ENCODE measurements around the gene TRAF3IP1. TPM values are rescaled to one million over a fixed set of nuclear protein-coding genes. Genes with fewer than 3 reads are reported as not detected.

TRAF3IP1 gene
- total RNA-seq, 4 donors from 2014 or later: 11.6 to 17.4 (median 15.7) TPM

GRCh38 chr2:238381341-238382115 is 61.2 kb downstream of the TRAF3IP1 start:
- H3K27me3 ChIP-seq: no peaks in the 10 kb centered on the region

DNA sequence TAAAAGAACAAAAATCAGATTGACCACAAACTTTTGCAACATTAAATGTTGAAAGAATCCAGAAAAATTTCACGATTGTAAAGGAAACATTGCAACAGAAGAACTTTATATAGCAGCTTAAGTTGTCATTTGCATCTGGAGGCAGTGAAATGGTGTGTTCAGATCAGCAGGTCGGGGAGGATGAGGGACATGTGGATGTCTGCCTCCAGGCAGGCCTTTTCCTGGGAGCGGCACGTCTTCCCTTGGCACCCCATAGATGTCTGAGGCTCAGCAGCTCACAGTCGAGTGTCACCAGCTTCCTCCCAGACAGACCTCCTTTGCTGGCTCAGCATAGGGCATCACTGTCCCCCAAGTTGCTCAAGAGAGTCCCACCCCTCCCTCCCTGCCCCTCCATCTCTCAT is 62.1 kb downstream of the TRAF3IP1 start:
- TF ChIP-seq POLR2A (IDR thresholded peaks at IDR 0.05): no peak
- DNase-seq (ENCODE audit: low spot score in 2 of 2): no peak
- Histone ChIP-seq H3K27ac (no peak overlapping the region), H3K36me3 (peaks cover 0 to 28% (median 0%) of the 10 kb centered on the region in 3 donors), H3K27me3 (no peaks in the 10 kb centered on the region), H3K4me1 (no peaks in the 10 kb centered on the region), H3K9me3 (no peaks in the 10 kb centered on the region), H3K4me3 (no peak overlapping the region)
- 76 to 88% methylated on average over 5 of the region's 5 CpGs for WGBS, 2 donors

More at GRCh38 chr2:238381341-238382115, 61.2 kb downstream of the TRAF3IP1 start:
- Histone ChIP-seq H3K36me3 (peaks cover 0 to 28% (median 0%) of the 10 kb centered on the region in 3 donors), H3K27ac (no peak overlapping the region), H3K4me1 (no peaks in the 10 kb centered on the region), H3K9me3 (no peaks in the 10 kb centered on the region), H3K4me3 (no peak overlapping the region)
- no peak for DNase-seq (ENCODE audit: low spot score in 2 of 2)
- 89 to 91% methylated on average over 16 of the region's 16 CpGs for WGBS, 2 donors
- TF ChIP-seq EP300 (IDR thresholded peaks at IDR 0.05) (no peak), CTCF (IDR thresholded peaks at IDR 0.05) (no peak), POLR2A (IDR thresholded peaks at IDR 0.05) (no peak)

DNA sequence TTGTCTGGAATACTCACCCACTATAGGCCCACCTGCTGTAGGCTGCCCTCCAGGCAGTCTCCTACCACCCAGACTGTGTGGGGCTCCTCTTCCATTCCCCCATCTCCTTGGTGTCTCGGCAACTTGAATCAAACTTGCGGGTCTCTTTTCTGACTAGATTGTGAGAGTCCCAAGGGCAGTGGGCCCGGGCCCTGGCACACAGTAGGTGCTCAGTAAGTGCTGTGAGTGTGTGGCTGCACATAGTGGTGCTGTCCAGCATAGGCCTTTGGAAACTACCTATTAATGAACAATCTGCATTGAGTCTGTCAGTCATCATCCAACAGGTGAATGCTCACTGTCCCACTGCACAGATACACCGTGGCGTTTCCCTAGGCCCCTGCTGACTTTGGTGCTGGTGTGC is 62.8 kb downstream of the TRAF3IP1 start:
- no peak overlapping the region for H3K27ac ChIP-seq
- no peak for DNase-seq (ENCODE audit: low spot score in 2 of 2)
- no peaks in the 10 kb centered on the region for H3K27me3 ChIP-seq
- peaks cover 0 to 28% (median 0%) of the 10 kb centered on the region in 3 donors for H3K36me3 ChIP-seq
- no peak overlapping the region for H3K4me3 ChIP-seq
- no peaks in the 10 kb centered on the region for H3K4me1 ChIP-seq
- no peak for TF ChIP-seq POLR2A (IDR thresholded peaks at IDR 0.05)
- no peak for TF ChIP-seq EP300 (IDR thresholded peaks at IDR 0.05)
- TF ChIP-seq CTCF (IDR thresholded peaks at IDR 0.05): no peak
- 99 to 100% methylated on average over 5 of the region's 5 CpGs for WGBS, 2 donors
- no peaks in the 10 kb centered on the region for H3K9me3 ChIP-seq

DNA sequence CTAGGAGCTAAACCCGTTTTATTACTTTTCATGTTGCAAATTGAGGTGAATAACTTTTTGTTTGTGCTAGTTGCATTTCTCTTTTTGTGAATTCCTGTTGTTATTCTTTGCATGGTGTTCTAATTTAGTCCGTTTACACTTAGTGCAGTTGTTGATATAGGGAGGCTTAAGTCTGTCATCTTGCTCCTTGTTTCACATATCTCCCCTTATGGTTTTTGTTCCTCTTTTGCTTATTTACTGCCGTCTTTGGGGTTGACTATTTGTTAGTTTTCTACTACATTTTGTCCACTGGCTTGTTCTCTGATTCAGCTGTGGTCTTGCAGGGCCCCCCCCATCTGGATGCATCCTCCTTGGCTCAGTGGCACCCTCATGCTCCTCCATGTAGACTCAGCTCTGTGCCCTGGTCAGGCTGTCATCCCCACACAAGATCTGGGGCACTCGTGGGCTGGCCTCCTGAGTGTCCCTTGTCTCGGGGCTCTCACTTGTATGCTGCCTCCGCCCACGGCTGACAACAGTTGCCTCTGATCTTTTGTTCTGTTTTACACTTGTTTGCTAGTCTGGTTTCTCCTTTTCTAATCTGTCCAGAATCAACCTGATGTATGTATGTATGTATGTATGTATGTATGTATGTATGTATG is 63.5 kb downstream of the TRAF3IP1 start:
- TF ChIP-seq EP300 (IDR thresholded peaks at IDR 0.05) (no peak), POLR2A (IDR thresholded peaks at IDR 0.05) (no peak), CTCF (IDR thresholded peaks at IDR 0.05) (no peak)
- Histone ChIP-seq H3K27me3 (no peaks in the 10 kb centered on the region), H3K27ac (no peak overlapping the region), H3K9me3 (no peaks in the 10 kb centered on the region), H3K4me1 (peaks cover 0 to under 1% (median 0%) of the 10 kb centered on the region in 4 donors), H3K4me3 (no peak overlapping the region), H3K36me3 (peaks cover 0 to 32% (median 0%) of the 10 kb centered on the region in 3 donors)
- DNase-seq (ENCODE audit: low spot score in 2 of 2): no peak
- 86 to 88% methylated on average over 7 of the region's 7 CpGs for WGBS, 2 donors

GRCh38 chr2:238387332-238387731 is 67.0 kb downstream of the TRAF3IP1 start:
- WGBS, 2 donors: 35 to 36% methylated on average over 4 of the region's 4 CpGs
- Histone ChIP-seq H3K27me3 (no peaks in the 10 kb centered on the region), H3K36me3 (peaks cover 0 to 21% (median 0%) of the 10 kb centered on the region in 3 donors), H3K4me3 (no peak overlapping the region), H3K27ac (no peak overlapping the region), H3K9me3 (no peaks in the 10 kb centered on the region), H3K4me1 (peaks cover 0 to 2% (median 0%) of the 10 kb centered on the region in 4 donors)
- DNase-seq (ENCODE audit: low spot score in 2 of 2): no peak
- TF ChIP-seq EP300 (IDR thresholded peaks at IDR 0.05): no peak

GRCh38 chr2:238388794-238389193 is 68.5 kb downstream of the TRAF3IP1 start:
- H3K27me3 ChIP-seq: no peaks in the 10 kb centered on the region
- H3K9me3 ChIP-seq: no peaks in the 10 kb centered on the region
- peaks cover 0 to 2% (median 0%) of the 10 kb centered on the region in 4 donors for H3K4me1 ChIP-seq
- no peak for DNase-seq (ENCODE audit: low spot score in 2 of 2)
- H3K36me3 ChIP-seq: peaks cover 0 to 10% (median 0%) of the 10 kb centered on the region in 3 donors
- no peak for TF ChIP-seq EP300 (IDR thresholded peaks at IDR 0.05)
- no peak for TF ChIP-seq CTCF (IDR thresholded peaks at IDR 0.05)
- no peak for TF ChIP-seq POLR2A (IDR thresholded peaks at IDR 0.05)
- H3K27ac ChIP-seq: no peak overlapping the region
- no peak overlapping the region for H3K4me3 ChIP-seq
- 68 to 77% methylated on average over 8 of the region's 8 CpGs for WGBS, 2 donors
